Embryonic facial prominence (tissue), 1 donor: ENCODE data around the gene PCBP3.
"Not testable (repeated sequence)": the region's sequence is repeated elsewhere in the genome, so short reads cannot be mapped to it uniquely, and the experiment has no call there.

Experiments used
- DNase-seq: peaks from one replicate; pipeline ENCODE4 v3.0.0-alpha.2; 2016; ENCODE audit errors: extremely low spot score

PCBP3 gene

GRCh38 chr21:45827881-45828579, 184.5 kb downstream of the PCBP3 start:
- no peak for DNase-seq

DNA sequence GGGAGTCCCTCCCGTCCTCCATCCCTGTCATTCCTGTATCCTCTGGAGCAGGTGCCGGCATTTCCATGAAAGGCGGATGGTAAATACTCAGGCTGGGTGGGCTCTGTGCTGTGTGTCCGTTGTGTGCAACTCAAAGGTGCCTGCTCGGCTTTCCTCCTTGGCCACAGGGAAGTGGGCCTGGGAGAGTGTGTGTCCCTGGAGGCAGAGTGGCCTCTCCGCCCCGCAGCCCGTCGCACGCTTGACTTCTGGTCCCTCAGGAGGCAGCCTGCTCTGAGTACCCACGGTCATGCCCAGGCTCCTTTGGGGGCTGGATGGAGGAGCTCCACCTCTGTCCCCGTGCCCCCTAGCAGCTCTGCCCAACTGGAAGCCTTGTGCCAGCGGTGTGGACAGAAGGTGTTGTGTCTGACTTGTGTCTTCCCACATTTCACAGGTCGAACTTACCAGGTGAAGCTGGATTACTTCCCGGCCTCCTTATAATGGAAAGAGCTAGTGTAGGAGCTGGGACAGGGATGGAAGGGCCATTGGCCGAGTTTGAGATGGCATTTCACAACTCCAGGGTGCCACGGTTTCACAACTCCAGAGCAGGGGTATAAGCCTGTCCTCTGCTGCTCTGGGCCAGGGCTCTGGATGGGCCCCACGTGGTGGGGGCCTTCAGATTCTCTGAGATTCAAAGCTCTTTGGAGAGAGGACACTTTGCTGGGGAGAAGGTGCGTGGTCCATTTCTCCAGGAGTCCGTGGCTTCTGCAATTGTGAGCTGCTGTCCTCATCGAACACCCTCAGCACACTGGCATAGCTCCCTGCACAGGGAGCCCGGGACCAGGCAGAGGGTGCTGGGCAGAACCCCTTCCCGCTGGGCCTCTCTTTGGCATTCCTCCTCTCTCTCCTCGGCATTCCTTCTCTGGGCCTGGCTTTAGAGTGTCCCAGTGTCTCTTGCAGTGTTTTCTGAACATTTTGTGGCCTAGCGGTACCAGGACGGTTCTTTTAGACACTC, 185.3 kb downstream of the PCBP3 start:
- no peak for DNase-seq

GRCh38 chr21:45829668-45830067, 186.1 kb downstream of the PCBP3 start:
- no peak for DNase-seq

DNA sequence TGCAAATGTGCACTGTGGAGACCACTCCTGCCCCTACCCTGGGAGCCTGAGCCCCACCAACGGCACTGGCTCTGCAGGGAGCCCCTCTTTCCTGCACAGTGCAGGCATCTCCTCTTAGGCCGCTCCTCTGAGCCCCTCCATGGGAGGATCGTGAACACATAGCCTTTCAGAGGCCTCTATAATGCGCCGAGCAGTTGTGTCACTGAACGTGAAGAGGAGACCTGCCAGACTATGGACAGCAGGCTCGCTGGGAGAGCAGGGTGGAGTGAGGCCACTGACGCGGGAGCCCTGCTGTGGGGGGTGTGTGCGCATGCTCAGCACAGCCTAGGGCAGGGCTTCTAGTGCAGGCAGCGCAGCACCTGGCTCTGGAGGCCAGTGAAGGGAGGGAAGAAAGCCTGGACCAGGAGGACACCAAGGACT, 186.7 kb downstream of the PCBP3 start:
- no peak for DNase-seq

GRCh38 chr21:45830720-45831366, 187.3 kb downstream of the PCBP3 start:
- DNase-seq = no peak

GRCh38 chr21:45831991-45832740, 188.6 kb downstream of the PCBP3 start:
- DNase-seq = no peak

DNA sequence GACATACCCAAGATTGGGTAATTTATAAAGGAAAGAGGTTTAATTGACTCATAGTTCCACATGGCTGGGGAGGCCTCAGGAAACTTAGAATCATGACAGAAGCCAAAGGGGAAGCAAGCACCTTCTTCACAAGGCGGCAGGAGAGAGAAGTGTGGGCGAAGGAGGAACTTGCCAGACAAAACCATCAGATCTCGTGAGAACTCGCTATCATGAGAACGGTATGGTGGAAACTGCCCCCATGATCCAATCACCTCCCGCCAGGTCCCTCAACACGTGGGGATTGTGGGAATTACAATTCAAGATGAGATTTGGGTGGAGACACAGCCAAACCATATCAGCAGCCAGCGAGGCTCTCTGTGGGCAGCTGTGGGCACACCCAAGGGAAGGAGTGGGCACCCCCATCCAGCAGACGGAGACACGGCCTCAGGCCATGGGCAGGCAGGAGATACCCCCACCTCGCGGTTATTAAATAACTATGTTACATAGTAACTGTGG, 189.3 kb downstream of the PCBP3 start:
- not testable (repeated sequence) for DNase-seq

DNA sequence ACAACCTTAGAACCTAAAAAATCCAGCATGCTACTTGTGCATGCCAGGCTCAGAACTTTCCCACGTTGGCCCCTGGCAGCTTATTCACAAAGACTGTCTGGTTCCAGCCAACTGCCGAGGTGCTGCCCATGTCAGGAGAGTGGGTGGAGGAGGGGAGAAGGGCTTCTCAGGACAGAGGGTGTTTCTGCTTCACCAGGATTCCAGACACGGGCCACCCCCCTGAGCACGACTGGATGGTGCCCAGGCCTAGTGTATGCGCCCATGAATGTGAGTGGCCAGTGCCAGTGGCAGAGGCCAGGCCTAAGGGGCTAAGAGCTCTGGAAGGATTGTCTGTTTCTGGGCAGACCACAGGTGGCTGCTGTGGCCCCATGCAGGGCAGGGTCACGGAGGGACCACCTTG, 189.9 kb downstream of the PCBP3 start:
- no peak for DNase-seq

- no peak for DNase-seq
These were observed 190.6 kb downstream of the PCBP3 start for GRCh38 chr21:45834026-45834715.

- DNase-seq = no peak
These were observed 191.3 kb downstream of the PCBP3 start for GRCh38 chr21:45834821-45835293.

GRCh38 chr21:45835301-45836267, 192.1 kb downstream of the PCBP3 start:
- DNase-seq = no peak

GRCh38 chr21:45836268-45836655, 192.7 kb downstream of the PCBP3 start:
- no peak for DNase-seq

DNA sequence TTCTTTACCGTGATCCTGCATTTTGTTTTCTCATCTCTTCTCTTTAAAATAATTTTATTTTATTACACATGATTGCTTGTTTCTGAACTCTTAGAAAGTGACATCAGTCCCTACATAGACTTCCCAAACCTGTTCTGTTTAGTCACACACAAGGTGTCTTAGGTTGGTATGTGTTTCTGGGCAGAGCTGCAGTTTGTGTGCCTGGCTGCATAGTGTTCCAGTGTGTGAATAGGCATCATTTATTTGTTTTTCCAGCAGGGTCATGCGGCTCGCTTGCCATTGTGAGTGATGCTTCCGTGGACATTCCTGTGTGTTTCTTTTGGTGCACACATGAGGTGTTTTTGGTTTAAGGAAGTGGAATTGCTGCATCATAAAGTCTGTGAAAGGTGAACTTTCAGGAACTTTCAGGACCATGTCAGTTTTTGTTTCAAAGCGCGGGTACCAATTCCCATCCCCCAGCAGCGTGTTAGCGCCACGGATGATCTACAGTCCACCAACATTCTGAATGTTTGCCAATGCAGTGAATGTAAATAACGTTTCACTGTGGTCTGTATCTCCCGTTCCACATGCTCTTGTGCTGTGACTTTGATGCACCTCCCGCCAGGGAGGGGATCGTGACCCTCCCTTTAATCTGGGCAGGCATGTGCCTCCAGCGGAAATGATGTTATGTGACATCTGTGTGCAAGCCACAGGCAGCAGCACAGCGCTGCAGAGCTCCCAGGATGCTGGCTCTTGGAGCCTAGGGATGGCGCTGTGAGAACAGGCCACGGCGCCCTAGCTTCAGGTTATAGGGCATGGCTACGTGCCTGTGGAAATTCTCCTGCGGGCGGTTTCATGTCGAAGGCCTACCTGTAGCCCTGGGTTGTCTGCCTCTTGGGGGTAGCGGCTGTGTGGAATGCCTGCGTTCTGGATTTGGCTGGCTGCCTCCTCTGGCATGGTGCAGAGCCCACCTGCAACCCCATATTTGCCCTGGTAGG, 193.5 kb downstream of the PCBP3 start:
- no peak for DNase-seq

- DNase-seq = no peak
These were observed 194.4 kb downstream of the PCBP3 start for GRCh38 chr21:45837936-45838335.

DNA sequence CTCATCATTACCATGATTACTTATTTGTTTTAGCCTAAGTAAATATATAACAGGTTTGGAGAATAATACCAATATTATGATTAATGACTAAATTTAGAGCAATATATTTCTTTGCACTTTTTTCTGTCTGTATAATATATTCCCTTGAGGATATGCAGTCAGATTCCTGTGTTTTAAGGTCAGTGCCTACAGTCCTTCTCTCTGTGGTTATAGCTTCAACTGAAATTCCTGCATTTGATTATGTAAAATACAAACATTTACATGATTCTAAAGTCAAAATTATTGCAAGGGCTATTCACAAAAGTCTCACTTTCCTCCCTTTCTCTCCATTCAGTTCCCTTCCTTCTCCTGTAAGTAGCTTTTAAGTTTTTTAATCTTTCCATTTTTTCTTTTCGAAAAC, 195.1 kb downstream of the PCBP3 start:
- no peak for DNase-seq

DNA sequence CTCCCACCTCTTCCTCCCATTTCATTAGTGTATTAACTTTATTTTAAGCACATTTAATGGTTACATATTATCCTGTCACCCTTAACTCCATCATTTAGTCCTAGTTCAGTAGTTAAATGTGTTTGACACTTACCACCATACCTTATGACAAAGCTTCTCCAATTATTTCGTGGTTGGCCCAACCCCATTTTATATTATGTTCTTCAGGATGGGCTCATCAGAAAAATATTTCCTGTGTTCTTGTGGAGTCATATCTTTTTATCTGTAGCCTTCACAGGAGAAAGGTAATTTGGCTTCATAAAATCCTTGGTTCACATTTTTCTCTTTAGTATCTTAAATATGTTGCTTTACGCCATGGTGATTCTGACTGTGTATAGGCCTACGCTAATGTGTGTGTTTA, 195.7 kb downstream of the PCBP3 start:
- DNase-seq = no peak

GRCh38 chr21:45841033-45841432, 197.5 kb downstream of the PCBP3 start:
- DNase-seq = no peak

DNA sequence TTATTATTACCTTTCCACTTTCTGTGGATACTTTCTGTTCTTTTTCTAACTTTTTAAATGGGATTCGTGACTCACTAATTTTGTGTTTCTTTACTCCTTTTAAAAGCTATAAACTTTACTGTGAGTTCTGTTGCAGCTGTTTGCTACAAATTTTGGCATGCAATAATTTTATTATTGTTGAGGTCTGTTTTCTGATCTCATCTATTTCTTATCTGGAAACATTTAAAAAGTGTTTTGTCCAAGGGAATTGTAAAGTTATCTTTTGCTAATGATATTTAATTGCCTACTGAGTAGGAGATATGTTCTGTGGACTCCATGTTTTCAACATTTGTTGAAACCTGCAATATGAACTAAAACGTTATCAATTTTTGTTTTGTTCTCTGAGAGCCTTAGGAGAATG, 199.9 kb downstream of the PCBP3 start:
- no peak for DNase-seq
